Suprapubic skin (tissue), 4 donors: ENCODE measurements around the gene GFPT2. TPM values are rescaled to one million over a fixed set of nuclear protein-coding genes. Genes with fewer than 3 reads are reported as not detected.

ENCODE experiments used
- DNase-seq, 2 donors: peaks; one replicate each; pipeline ENCODE4 v3.0.0-alpha.2; 2019; ENCODE audit warnings: low spot score in 2 of 2
- H3K27ac ChIP-seq: fragments of 200-600 bp; sonication (generic); one replicate; pipeline ENCODE4 v1.5.1; 2019
- H3K27me3 ChIP-seq: fragments of 200-600 bp; sonication (generic); one replicate; pipeline ENCODE4 v1.5.1; 2019
- H3K36me3 ChIP-seq: fragments of 200-600 bp; sonication (generic); one replicate; pipeline ENCODE4 v1.5.1; 2019
- H3K4me1 ChIP-seq: fragments of 200-600 bp; sonication (generic); one replicate; pipeline ENCODE4 v1.5.1; 2019
- H3K4me3 ChIP-seq: fragments of 200-600 bp; sonication (generic); one replicate; pipeline ENCODE4 v1.5.1; 2019; ENCODE audit warnings: mild to moderate bottlenecking
- H3K9me3 ChIP-seq: fragments of 200-600 bp; sonication (generic); one replicate; pipeline ENCODE4 v1.5.1; 2019
- EP300 ChIP-seq: sonication (generic); formaldehyde crosslinking; IDR thresholded peaks from one replicate; pipeline ENCODE4 v1.6.1; 2017; ENCODE audit warnings: antibody characterized with exemption
- POLR2A ChIP-seq, 2 donors: fragments of 450-650 bp; IDR thresholded peaks; one replicate each; pipeline ENCODE4 v1.6.1; 2017; ENCODE audit warnings: antibody characterized with exemption in 2 of 2, mild to moderate bottlenecking in 2 of 2, moderate library complexity in 2 of 2
- POLR2AphosphoS5 ChIP-seq, 3 donors: sonication (generic); formaldehyde crosslinking; IDR thresholded peaks; one replicate each; pipeline ENCODE4 v1.6.1; 2017; ENCODE audit warnings: antibody characterized with exemption in 3 of 3
- WGBS: methylation state at CpG from one replicate; pipeline ENCODE4 v1.1.5; 2018; 5-methylcytosine and 5-hydroxymethylcytosine counted together
- total RNA-seq, 4 donors: library from RNA; depleted of rRNA; stranded (reverse); fragments of >200 nt; gene quantifications; one replicate each; pipeline ENCODE4 v1.1.0, GENCODE V29; 2016
- TF ChIP-seq, protein P1 (sequence below), 2 donors: fragments of 200-600 bp in 1 of 2; fragments of 450-650 bp in 1 of 2; sonication (generic) in 1 of 2; IDR thresholded peaks; one replicate each; pipeline ENCODE4 v1.5.1; 2016 to 2019; ENCODE audit warnings: antibody characterized with exemption in 2 of 2, mild to moderate bottlenecking in 1 of 2, moderate library complexity in 1 of 2

The GFPT2 gene
- total RNA-seq, result 1 to 10 TPM; 2.9 to 6.9 (median 4.3) TPM

DNA sequence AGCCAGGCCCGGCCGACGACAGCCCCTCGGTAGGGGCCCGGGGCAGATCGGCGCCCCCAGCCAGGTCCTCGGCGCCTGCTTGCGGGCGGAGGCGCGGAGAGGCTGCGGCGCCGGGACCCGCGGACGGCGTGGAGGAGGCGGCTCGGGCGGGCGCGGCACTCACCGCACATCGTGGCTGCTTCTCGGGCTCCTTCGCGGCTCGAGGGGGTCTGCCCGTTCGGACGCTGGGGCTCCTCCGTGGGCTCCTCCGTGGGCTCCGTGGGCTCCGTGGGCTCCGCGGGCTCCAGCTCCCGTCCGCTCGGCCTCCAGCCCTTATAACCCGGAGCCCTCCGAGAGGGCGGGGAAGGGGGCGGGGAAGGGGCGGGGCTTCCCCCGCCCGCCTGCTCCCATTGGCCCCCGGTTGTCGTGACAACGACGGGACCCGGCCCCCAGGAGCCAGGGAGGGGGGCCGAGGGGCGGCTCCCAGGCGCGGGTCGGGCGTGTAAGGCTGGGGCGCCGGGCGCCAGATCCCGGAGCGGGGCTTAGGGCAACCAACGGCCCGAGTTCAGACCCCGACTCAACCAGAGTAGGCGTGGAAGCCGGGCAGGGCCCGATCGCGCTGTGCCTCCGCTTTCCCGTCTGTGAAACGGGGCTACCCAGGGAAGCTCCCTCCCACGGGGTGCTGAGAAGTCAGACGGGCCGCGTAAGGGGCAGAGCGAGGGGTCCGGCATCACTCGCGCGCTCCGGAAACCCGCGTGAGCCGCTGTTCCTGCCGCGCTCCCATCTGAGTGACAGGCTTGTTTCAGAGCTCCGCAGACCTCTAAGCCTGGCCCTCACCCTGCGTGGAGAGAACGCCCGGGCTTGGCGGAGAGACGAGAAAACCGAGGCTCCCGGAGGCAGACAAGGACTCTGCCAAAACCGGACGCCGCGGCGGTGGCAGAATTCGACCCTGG lies at the start of gene GFPT2:
Gene GFPT2, minus strand, starts transcription at position 289 of the 932 bp plus-strand sequence. Its CDS starts 119 bp downstream, at position 170.
- DNase-seq, result peak; percentile 89 to 90
- H3K4me1 ChIP-seq, result peaks cover 35% of the 10 kb centered on the region
- no peaks in the 10 kb centered on the region for H3K36me3 ChIP-seq
- peak in 1 of 2 donors; percentile 80 for TF ChIP-seq POLR2A (IDR thresholded peaks at IDR 0.05)
- TF ChIP-seq EP300, result no peak
- TF ChIP-seq POLR2AphosphoS5 (IDR thresholded peaks at IDR 0.05), result peak in 1 of 3 donors; percentile 41
- H3K9me3 ChIP-seq, result no peaks in the 10 kb centered on the region
- peak within 1 kb of the TSS; percentile 62 for H3K4me3 ChIP-seq
- 3% methylated on average over 22 of the region's 106 CpGs for WGBS
- H3K27ac ChIP-seq, result peak within 1 kb of the TSS; percentile 80
- H3K27me3 ChIP-seq, result peaks cover 33% of the 10 kb centered on the region

DNA sequence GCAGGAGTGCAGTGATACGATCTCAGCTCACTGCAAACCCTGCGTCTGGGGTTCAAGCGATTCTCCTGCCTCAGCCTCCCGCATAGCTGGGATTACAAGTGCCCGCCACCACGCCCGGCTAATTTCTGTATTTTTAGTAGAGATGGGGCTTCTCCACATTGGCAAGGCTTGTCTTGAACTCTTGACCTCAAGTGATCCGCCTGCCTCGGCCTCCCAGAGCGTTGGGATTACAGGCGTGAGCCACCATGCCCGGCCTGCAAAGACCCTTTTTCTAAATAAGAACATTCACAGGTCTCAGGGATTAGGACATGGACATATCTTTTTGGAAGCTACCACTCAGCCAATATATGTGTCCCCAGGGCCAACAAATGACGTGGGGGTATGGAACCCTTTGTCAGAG lies 49.6 kb upstream of the GFPT2 start:
- Histone ChIP-seq H3K27ac (no peak overlapping the region), H3K9me3 (no peaks in the 10 kb centered on the region), H3K36me3 (no peaks in the 10 kb centered on the region), H3K4me3 (no peak overlapping the region), H3K4me1 (no peaks in the 10 kb centered on the region), H3K27me3 (peaks cover 2% of the 10 kb centered on the region)
- TF ChIP-seq, protein P1, sequence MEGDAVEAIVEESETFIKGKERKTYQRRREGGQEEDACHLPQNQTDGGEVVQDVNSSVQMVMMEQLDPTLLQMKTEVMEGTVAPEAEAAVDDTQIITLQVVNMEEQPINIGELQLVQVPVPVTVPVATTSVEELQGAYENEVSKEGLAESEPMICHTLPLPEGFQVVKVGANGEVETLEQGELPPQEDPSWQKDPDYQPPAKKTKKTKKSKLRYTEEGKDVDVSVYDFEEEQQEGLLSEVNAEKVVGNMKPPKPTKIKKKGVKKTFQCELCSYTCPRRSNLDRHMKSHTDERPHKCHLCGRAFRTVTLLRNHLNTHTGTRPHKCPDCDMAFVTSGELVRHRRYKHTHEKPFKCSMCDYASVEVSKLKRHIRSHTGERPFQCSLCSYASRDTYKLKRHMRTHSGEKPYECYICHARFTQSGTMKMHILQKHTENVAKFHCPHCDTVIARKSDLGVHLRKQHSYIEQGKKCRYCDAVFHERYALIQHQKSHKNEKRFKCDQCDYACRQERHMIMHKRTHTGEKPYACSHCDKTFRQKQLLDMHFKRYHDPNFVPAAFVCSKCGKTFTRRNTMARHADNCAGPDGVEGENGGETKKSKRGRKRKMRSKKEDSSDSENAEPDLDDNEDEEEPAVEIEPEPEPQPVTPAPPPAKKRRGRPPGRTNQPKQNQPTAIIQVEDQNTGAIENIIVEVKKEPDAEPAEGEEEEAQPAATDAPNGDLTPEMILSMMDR (IDR thresholded peaks at IDR 0.05), result no peak
- TF ChIP-seq POLR2A (IDR thresholded peaks at IDR 0.05) (no peak), POLR2AphosphoS5 (IDR thresholded peaks at IDR 0.05) (no peak), EP300 (no peak)
- WGBS, result 95% methylated on average over 13 of the region's 13 CpGs
- no peak for DNase-seq

DNA sequence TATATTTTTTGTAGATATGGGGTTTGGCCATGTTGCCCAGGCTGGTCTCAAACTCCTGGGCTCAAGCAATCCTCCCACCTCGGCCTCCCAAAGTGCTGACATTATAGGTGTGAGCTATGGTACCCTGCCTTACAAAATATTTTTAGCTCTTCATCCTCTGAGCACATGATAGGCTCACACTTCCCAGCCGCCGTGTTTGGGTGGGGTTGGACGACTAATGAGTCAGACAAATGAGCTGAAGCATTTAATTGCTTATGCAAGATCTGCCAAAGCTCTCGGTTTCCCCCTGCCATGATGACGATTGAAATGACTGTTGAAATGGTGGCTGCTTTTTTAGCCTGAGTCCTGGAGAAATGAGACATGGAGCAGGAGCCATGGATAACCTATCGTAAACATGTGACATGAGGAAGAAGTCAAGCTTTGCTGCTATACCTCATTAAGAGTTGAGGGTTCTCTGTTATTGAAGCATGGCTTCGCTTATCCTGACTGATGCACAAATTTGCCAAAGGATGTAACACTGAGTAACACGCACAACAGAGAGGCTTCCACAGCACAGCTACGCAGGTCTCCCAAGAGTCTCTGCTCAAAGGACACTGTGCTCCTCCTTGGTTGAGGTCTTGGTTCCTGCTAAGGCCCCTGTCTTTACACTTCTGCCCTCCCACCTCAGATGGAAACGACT lies 48.2 kb upstream of the GFPT2 start:
- H3K36me3 ChIP-seq, result no peaks in the 10 kb centered on the region
- no peaks in the 10 kb centered on the region for H3K9me3 ChIP-seq
- no peak overlapping the region for H3K27ac ChIP-seq
- WGBS, result 82% methylated on average over 11 of the region's 11 CpGs
- H3K4me1 ChIP-seq, result no peaks in the 10 kb centered on the region
- no peak overlapping the region for H3K4me3 ChIP-seq
- H3K27me3 ChIP-seq, result peaks cover 2% of the 10 kb centered on the region
- TF ChIP-seq POLR2AphosphoS5 (IDR thresholded peaks at IDR 0.05) (no peak), POLR2A (IDR thresholded peaks at IDR 0.05) (no peak), EP300 (no peak)
- TF ChIP-seq, protein P1 (IDR thresholded peaks at IDR 0.05), result no peak
- DNase-seq, result no peak

DNA sequence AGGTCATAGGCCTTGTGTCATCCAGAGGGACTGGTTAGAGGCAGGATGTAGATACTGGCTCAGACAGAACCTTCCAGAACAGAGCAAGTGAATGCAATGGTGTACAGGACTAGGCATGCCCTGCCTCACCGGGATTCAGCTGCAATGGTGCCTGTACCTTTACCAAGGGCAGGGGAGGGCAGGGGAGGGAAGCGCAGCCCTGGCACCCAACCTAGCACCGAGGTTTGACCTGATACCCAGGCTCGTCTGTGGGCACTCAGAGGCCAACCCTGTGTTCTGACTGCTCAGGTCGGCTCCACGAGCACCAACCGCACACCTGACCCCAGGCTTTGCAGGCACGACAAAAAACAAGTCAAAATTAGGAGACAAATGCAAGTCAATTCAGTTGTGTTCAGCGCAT lies 47.3 kb upstream of the GFPT2 start:
- DNase-seq, result no peak
- Histone ChIP-seq H3K9me3 (no peaks in the 10 kb centered on the region), H3K4me1 (no peaks in the 10 kb centered on the region), H3K27me3 (peaks cover 2% of the 10 kb centered on the region), H3K27ac (no peak overlapping the region), H3K36me3 (no peaks in the 10 kb centered on the region), H3K4me3 (no peak overlapping the region)
- TF ChIP-seq POLR2AphosphoS5 (IDR thresholded peaks at IDR 0.05) (no peak), EP300 (no peak), POLR2A (IDR thresholded peaks at IDR 0.05) (no peak)
- TF ChIP-seq, protein P1 (IDR thresholded peaks at IDR 0.05), result no peak
- WGBS, result 61% methylated on average over 9 of the region's 9 CpGs

DNA sequence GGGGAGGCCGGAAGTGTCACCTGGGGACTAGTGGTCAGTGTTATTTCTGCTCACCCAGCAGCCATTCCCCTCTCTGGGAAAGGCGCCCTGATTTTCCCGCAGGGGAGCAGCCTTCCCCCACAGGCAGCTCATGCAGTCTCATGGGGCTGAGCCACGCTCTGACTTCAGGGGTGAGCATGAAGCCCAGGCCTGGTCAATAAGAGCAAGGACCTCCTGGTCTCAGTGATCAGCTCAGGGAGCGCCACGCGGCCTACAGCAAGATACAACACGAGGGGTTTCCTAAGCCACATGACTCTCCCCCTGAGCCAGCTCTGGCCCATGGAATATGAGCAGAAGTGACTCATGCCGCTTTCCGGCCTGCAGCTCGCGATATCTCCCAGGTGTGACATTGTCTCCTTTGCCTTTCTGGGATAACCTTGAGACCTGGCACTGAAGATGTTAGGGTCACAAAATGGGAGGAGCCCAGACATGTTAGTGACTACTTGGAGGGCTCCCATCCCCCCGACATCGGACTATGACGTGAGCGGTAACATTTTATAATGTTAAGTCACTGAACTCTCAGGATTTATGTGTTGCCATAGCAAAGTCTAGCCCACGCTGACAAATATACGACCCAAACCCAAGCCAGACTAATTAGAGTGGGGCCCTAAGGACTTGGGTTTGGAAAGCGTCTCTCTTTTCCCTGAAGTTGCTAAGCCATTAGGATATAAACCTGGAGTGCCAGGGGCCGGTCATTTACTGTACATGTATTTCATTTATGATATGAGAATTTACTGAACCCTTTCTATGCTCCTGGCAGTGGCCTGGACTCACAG lies 46.5 kb upstream of the GFPT2 start:
- Histone ChIP-seq H3K27ac (no peak overlapping the region), H3K4me1 (no peaks in the 10 kb centered on the region), H3K36me3 (no peaks in the 10 kb centered on the region), H3K4me3 (no peak overlapping the region), H3K9me3 (no peaks in the 10 kb centered on the region), H3K27me3 (peaks cover 2% of the 10 kb centered on the region)
- 80% methylated on average over 14 of the region's 20 CpGs for WGBS
- DNase-seq, result no peak
- no peak for TF ChIP-seq EP300
- TF ChIP-seq POLR2A (IDR thresholded peaks at IDR 0.05), result no peak
- no peak for TF ChIP-seq POLR2AphosphoS5 (IDR thresholded peaks at IDR 0.05)
- TF ChIP-seq, protein P1 (IDR thresholded peaks at IDR 0.05), result no peak
